DOHH2 (cell line): ENCODE measurements around the gene APLP1.
"Not testable (repeated sequence)": the region's sequence is repeated elsewhere in the genome, so short reads cannot be mapped to it uniquely, and the experiment has no call there.

Experiments used
- H3F3A ChIP-seq: fragments of 200-600 bp; sonication (generic), shearing (Covaris generic); 2 replicates; pipeline ENCODE4 v1.6.0; 2016; ENCODE audit warnings: antibody characterized with exemption, mild to moderate bottlenecking; ENCODE audit not compliant: control insufficient read depth, insufficient read depth
- H3K27ac ChIP-seq: fragments of 200-600 bp; sonication (generic); 2 replicates; pipeline ENCODE4 v1.5.1; 2014; ENCODE audit warnings: low read depth, mild to moderate bottlenecking, low read length, moderate library complexity
- H3K27me3 ChIP-seq: fragments of 200-600 bp; sonication (generic); 2 replicates; pipeline ENCODE4 v1.6.1; 2014; ENCODE audit warnings: mild to moderate bottlenecking, low read length, mixed read lengths; ENCODE audit not compliant: control insufficient read depth
- H3K36me3 ChIP-seq: fragments of 200-600 bp; sonication (generic); 2 replicates; pipeline ENCODE4 v1.6.1; 2014; ENCODE audit warnings: mild to moderate bottlenecking, low read length, moderate library complexity, mixed read lengths; ENCODE audit not compliant: control insufficient read depth
- H3K4me1 ChIP-seq: fragments of 200-600 bp; sonication (generic); 2 replicates; pipeline ENCODE4 v1.6.1; 2014; ENCODE audit warnings: mild to moderate bottlenecking, low read length, mixed read lengths; ENCODE audit not compliant: control insufficient read depth
- H3K4me2 ChIP-seq: fragments of 200-600 bp; sonication (generic); 2 replicates; pipeline ENCODE4 v1.6.0; 2014; ENCODE audit warnings: mild to moderate bottlenecking, low read length, moderate library complexity
- H3K4me3 ChIP-seq: fragments of 200-600 bp; sonication (generic); 2 replicates; pipeline ENCODE4 v1.5.1; 2014; ENCODE audit warnings: mild to moderate bottlenecking, low read length, mixed read lengths
- H3K79me2 ChIP-seq: fragments of 200-600 bp; sonication (generic); 2 replicates; pipeline ENCODE4 v1.6.1; 2014; ENCODE audit warnings: mild to moderate bottlenecking, low read length, mixed read lengths; ENCODE audit not compliant: control insufficient read depth
- H3K9me2 ChIP-seq: fragments of 200-600 bp; sonication (generic); replicated peaks from 2 replicates; pipeline ENCODE4 v1.6.1; 2014; ENCODE audit warnings: mild to moderate bottlenecking, low read length, mixed read lengths; ENCODE audit not compliant: control insufficient read depth
- H3K9me3 ChIP-seq: fragments of 200-600 bp; sonication (generic); 2 replicates; pipeline ENCODE4 v1.6.1; 2014; ENCODE audit warnings: antibody characterized with exemption, low read length, mixed read lengths; ENCODE audit not compliant: control insufficient read depth, insufficient read depth
- H4K20me1 ChIP-seq: fragments of 200-600 bp; sonication (generic); 2 replicates; pipeline ENCODE4 v1.6.0; 2014; ENCODE audit warnings: low read depth, mild to moderate bottlenecking, antibody characterized with exemption, low read length, moderate library complexity; ENCODE audit not compliant: control insufficient read depth, insufficient read depth
- EZH2phosphoT487 ChIP-seq: fragments of 200-600 bp; sonication (generic); IDR thresholded peaks from 2 replicates; pipeline ENCODE4 v1.6.1; 2017; ENCODE audit warnings: borderline replicate concordance, mild to moderate bottlenecking, antibody characterized with exemption, low read length, moderate library complexity, mixed read lengths
- TF ChIP-seq, protein P1 (sequence below): fragments of 200-600 bp; sonication (generic); IDR thresholded peaks from one replicate; pipeline ENCODE4 v1.5.1; 2014; ENCODE audit warnings: antibody characterized with exemption, mild to moderate bottlenecking, low read depth, low read length; ENCODE audit not compliant: poor library complexity, severe bottlenecking

Gene APLP1

DNA sequence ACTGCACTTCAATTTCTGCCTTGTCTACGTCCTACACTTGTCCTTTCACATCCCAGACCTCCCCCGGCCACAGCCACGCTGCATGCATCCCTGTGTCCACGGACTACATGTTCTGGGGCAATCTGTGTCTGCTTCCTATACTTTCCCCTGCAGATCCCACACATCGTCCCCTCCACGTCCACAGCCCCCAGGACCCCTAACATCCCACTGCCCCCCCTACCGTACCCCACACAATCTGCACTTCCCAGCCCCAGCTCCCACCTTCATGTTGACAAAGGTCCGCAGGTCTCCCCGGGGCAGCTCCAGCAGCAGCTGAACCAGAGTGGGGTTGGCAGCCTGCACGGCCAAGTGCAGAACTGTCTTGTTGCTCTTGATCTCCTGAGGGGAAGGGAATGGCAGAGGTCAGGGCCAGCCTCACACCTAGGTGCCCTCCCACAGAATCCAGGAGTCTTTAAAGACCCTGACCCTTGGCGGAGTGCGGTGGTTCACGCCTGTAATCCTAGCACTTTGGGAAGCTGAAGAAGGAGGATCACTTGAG lies 21.8 kb downstream of the APLP1 start:
- H3F3A ChIP-seq = peaks cover 19% of the 10 kb centered on the region
- no peak overlapping the region for H3K27ac ChIP-seq
- H4K20me1 ChIP-seq = 0 out of 2 replicates have a peak, but pooled peaks cover 4% of the 10 kb centered on the region
- H3K4me2 ChIP-seq = no peak overlapping the region
- peaks cover 3% of the 10 kb centered on the region; the same call in 1 of the 2 replicates for H3K79me2 ChIP-seq
- no peak overlapping the region for H3K4me3 ChIP-seq
- TF ChIP-seq, protein P1, sequence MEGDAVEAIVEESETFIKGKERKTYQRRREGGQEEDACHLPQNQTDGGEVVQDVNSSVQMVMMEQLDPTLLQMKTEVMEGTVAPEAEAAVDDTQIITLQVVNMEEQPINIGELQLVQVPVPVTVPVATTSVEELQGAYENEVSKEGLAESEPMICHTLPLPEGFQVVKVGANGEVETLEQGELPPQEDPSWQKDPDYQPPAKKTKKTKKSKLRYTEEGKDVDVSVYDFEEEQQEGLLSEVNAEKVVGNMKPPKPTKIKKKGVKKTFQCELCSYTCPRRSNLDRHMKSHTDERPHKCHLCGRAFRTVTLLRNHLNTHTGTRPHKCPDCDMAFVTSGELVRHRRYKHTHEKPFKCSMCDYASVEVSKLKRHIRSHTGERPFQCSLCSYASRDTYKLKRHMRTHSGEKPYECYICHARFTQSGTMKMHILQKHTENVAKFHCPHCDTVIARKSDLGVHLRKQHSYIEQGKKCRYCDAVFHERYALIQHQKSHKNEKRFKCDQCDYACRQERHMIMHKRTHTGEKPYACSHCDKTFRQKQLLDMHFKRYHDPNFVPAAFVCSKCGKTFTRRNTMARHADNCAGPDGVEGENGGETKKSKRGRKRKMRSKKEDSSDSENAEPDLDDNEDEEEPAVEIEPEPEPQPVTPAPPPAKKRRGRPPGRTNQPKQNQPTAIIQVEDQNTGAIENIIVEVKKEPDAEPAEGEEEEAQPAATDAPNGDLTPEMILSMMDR = no peak
- TF ChIP-seq EZH2phosphoT487 = no peak
- H3K9me2 ChIP-seq = no peaks in the 10 kb centered on the region
- peaks cover 81% of the 10 kb centered on the region for H3K36me3 ChIP-seq
- no peaks in the 10 kb centered on the region for H3K27me3 ChIP-seq
- H3K9me3 ChIP-seq = no peaks in the 10 kb centered on the region
- no peaks in the 10 kb centered on the region for H3K4me1 ChIP-seq

DNA sequence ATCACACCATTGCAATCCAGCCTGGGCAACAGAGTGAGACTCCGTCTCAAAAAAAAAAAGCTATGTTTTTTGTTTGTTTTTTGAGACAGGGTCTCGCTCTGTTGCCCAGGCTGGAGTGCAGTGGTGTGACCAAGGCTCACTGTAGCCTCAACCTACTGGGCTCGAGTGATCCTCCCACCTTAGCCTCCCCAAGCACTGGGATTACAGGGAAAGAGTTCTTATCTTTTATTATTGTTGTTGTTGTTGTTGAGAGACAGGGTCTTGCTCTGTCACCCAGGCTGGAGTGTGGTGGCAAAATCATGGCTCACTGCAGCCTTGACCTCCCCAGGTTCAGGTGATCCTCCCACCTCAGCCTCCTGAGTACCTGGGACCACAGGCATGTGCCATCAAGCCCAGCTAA lies 23.4 kb downstream of the APLP1 start:
- Histone ChIP-seq H3K36me3 (peaks cover 96% of the 10 kb centered on the region), H3K79me2 (peaks cover 14% of the 10 kb centered on the region)
- not testable (repeated sequence) for H3K4me3 ChIP-seq, H3K27ac ChIP-seq, H3K9me2 ChIP-seq, H4K20me1 ChIP-seq, H3K27me3 ChIP-seq, H3K9me3 ChIP-seq, H3K4me1 ChIP-seq, H3K4me2 ChIP-seq, H3F3A ChIP-seq

DNA sequence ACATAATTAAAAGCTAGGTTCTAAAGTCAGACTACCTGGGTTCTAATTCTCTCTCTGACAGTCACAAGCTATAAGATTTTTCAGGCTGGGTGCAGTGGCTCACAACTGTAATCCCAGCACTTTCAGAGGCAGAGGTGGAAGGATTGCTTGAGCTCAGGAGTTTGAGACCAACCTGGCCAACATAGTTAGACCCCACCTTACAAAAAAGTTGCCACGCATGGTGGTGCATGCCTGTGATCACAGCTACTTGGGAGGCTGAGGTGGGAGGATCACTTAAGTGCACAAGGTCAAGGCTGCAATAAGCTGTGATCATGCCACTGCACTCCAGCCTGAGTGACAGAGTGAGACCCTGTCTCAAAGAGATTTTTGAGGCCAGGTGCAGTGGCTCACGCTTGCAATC lies 26.0 kb downstream of the APLP1 start:
- no peak overlapping the region for H3K27ac ChIP-seq
- peaks cover 8% of the 10 kb centered on the region for H3K4me1 ChIP-seq
- H4K20me1 ChIP-seq = peaks cover 18% of the 10 kb centered on the region
- TF ChIP-seq, protein P1 = no peak
- TF ChIP-seq EZH2phosphoT487 = no peak
- no peak overlapping the region for H3K4me3 ChIP-seq
- peaks cover 97% of the 10 kb centered on the region for H3K36me3 ChIP-seq
- no peaks in the 10 kb centered on the region for H3K27me3 ChIP-seq
- no peak overlapping the region for H3K4me2 ChIP-seq
- peaks cover 6% of the 10 kb centered on the region; the same call in 1 of the 2 replicates for H3F3A ChIP-seq
- H3K9me2 ChIP-seq = no peaks in the 10 kb centered on the region
- no peaks in the 10 kb centered on the region for H3K9me3 ChIP-seq
- H3K79me2 ChIP-seq = peaks cover 40% of the 10 kb centered on the region

DNA sequence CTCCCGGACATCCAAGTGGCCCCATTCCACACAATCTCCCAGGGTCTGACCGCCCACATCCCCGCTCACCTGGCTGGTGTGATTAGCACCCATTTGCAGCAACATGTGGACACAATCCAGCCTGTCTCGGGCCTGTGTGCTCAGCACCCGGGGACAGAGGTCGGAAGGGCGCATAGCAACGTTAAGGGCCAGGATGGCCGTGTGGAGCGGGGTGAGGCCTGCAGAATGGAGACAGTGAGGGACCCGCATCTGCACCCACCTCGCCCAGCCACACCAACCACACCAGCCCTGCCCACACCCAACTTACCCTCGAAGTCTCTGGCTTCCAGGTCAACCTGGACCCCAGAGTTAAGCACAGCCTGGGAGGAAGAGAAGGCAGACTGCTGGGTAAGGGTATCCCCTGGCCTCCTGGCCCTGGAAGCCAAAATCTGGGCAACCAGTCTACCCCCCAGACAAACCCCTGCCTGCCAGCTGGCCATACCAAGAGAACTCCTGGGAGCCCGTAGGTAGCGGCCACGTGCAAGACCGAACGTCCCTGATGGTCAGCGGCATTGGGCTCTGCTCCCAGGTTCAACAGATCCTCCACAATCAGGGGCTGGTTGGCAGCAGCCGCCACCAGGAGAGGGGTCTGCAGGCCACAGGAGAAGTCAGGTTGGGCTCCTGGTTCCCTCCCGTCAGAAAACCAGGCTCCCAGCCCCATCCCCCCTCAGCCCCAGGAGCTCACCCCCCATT lies 27.7 kb downstream of the APLP1 start:
- Histone ChIP-seq H4K20me1 (peaks cover 18% of the 10 kb centered on the region), H3K27me3 (no peaks in the 10 kb centered on the region), H3K9me3 (no peaks in the 10 kb centered on the region), H3F3A (peaks cover 5% of the 10 kb centered on the region; the same call in 1 of the 2 replicates), H3K4me3 (no peak overlapping the region), H3K27ac (no peak overlapping the region), H3K79me2 (peaks cover 51% of the 10 kb centered on the region), H3K9me2 (no peaks in the 10 kb centered on the region), H3K4me1 (peaks cover 12% of the 10 kb centered on the region), H3K4me2 (no peak overlapping the region), H3K36me3 (peaks cover 84% of the 10 kb centered on the region)
- TF ChIP-seq EZH2phosphoT487 = no peak
- TF ChIP-seq, protein P1 = no peak
